GM21723 (cell line): Measurements from ENCODE around the gene TRIM46.
"Not testable (repeated sequence)": the region's sequence is repeated elsewhere in the genome, so short reads cannot be mapped to it uniquely, and the experiment has no call there.

Experiments
- ATAC-seq: cut with Tn5 transposase; IDR thresholded peaks from one replicate; pipeline ENCODE4 v1.9.1; 2021; ENCODE audit warnings: mild to moderate bottlenecking, moderate library complexity; ENCODE audit not compliant: unreplicated experiment

TRIM46 gene

GRCh38 chr1:155186067-155186793 lies 12.6 kb downstream of the TRIM46 start:
- ATAC-seq, result no peak

GRCh38 chr1:155186794-155187455 lies 13.3 kb downstream of the TRIM46 start:
- no peak for ATAC-seq

GRCh38 chr1:155187456-155187891 lies 13.8 kb downstream of the TRIM46 start:
- ATAC-seq, result no peak

DNA sequence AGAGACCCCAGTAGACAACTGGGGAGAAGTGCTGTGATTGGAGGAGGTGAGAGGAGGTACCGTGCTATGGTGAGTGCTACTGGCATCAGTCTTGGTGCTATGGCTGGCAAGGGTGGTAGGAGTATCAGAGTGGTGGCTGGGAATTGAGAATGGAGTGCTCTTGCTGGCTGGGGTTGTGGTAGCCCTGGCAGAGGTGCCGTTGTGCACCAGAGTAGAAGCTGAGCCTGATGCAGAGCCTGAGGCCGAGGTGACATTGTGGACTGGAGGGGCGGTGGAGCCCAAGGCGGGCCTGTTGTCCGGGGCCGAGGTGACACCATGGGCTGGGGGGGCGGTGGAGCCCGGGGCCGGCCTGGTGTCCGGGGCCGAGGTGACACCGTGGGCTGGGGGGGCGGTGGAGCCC lies 14.6 kb downstream of the TRIM46 start:
- no peak for ATAC-seq

DNA sequence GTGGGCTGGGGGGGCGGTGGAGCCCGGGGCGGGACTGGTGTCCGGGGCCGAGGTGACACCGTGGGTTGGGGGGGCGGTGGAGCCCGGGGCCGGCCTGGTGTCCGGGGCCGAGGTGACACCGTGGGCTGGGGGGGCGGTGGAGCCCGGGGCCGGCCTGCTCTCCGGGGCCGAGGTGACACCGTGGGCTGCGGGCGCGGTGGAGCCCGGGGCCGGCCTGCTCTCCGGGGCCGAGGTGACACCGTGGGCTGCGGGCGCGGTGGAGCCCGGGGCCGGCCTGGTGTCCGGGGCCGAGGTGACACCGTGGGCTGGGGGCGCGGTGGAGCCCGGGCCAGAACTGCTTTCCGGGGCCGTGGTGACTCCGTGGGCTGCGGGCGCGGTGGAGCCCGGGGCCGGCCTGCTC lies 16.3 kb downstream of the TRIM46 start:
- ATAC-seq, result not testable (repeated sequence)

- ATAC-seq, result no peak
Observed at GRCh38 chr1:155191904-155192303, 18.3 kb downstream of the TRIM46 start.

DNA sequence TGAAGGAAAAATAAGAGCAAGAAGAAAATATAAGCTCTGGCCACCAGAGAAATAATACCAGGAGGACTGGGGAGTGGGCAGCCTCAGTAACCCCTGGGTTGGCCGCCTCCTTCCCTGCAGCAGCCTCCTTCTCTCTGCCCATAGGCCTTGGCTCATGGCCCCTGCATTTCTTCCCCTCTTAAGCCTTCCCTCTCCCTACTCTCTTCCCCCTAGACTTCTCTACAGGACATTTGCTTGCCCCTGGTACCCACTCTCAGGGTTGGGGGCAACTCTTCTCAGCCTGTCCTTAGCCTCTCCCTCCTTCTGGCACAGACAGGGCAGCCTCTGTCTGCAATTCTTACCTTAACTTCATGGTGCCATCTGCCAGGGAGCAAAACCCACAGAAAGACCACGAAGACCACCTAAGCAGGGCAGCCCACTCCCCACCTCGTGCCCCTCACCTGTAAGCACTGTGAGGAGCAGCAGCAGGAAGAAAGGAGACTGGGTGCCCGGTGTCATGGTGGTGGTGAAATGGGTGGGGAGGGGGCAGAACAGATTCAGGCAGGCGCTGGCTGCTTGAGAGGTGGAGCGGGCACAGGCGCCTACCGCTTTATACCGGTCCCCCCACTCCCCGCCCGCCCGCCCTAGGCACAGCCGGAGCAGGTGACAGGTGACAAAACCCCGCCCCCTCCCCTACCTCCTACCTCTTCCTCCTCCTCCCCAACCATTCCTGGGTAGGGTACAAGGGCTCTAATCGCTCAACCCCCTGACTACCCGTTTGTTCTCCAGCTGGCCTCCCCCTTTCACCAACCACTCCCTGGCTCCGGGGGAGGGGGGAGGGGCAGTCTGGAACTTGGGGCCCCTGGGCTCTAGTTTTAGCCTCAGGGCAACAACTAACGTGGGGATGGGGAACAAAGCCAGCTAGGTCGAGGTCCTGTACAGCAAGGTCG lies 19.0 kb downstream of the TRIM46 start:
- ATAC-seq, result peak; percentile 8

DNA sequence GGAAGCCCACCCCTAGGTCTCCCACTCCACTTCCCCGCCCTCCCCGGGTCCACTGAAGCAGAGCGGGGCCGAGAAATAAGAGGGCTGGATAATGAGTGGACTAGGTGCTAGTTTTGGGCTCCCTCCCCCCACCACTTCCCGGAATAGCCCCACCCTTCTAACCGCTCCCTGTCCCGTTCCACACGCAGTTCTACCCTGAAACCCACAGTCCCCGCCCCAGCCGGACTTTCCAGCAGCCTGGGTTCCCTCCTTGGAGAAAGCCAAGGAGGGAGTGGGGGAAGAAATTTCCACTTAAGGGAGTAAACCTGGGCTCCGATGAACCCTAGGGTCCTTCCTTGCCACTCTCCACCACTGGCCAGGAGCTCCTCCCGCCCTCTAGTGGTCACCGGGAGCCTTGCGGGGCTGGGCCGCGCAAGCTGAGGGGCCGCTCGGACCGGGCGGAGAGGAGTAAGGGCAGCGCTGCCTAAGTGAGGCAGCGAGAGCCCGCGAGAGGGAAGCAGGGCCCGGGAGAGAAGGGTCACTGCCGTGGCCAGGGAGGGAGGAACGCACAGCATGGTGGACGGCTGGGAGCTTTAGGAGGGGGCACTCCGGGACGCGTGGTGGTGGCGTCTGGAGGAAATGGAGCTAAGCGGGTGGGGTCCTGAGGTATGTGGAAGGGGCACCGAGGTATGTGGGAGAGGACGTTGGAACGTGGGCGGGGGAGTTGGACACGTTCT lies 19.8 kb downstream of the TRIM46 start:
- peak; percentile 70 for ATAC-seq

- not testable (repeated sequence) for ATAC-seq
Observed at GRCh38 chr1:155193991-155194240, 20.3 kb downstream of the TRIM46 start.

- ATAC-seq, result no peak
Observed at GRCh38 chr1:155195201-155196102, 21.8 kb downstream of the TRIM46 start.

DNA sequence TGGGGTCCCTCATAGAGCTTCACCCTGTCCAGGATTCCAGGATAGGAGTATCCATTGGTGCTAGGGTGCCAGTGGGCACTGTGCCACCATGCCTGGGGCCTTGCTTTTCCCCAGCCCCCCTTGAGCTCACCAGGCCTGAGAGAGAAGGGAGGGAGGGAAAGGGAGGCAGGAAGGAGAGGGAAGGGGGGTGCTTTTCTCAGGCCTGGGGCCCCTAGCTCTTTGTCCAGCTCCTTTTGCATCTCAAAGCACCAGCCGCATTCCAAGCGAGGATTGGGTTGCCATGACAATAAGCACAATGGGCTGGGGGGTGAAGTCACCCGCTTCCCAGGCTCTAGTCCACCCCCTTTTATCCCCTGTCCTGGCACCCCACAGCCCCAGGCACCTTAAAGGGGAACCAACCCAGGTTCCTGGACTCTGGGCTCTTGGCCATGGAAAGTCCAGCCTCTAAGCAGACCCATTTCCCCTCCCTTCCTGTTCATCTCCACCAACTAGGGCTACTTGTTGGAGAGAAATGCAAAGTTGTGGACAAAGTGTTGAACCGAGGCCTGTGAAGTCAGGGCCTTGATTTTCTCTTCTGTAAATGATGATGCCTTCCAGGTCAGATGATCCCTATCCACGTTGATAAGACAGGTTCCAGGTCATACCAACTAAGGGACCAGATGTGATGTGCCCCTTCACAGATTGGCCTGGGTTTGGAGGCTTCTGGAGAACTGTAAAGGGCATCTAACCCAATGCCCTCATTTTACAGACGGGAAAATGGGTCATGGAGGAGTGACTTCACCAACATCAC lies 22.6 kb downstream of the TRIM46 start:
- ATAC-seq, result no peak

- no peak for ATAC-seq
Observed at GRCh38 chr1:155196893-155197638, 23.4 kb downstream of the TRIM46 start.

DNA sequence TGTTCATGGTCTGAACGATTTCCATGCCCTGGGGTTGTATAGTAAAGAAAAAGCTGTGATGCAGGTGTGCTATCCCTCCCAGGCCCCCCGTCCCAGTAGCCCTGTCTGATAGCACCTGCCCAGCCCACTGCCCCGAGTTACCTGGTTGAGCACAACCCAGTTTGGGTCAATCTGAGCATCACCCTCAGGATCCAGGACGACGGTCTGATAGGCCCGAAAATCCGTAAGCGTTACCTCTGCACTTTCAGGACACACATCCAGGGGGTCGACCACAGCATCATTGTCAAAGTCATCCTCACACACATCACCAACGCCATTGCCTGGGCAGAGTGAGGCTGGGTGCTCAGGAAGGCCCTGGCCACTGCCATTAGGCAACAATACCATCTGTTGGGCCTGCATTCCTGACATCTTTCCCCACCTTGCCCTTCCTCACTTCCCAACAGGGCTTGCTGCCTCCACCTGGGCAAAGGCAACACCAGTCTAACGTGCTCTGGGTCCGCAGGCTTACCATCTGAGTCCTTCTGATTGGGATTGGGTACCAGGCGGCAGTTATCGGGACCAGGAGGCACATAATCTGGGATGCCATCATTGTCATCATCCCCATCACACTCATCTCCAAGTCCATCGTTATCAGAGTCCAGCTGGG lies 24.4 kb downstream of the TRIM46 start:
- no peak for ATAC-seq

GRCh38 chr1:155198547-155198906 lies 24.9 kb downstream of the TRIM46 start:
- no peak for ATAC-seq

GRCh38 chr1:155199792-155200191 lies 26.1 kb downstream of the TRIM46 start:
- ATAC-seq, result no peak

DNA sequence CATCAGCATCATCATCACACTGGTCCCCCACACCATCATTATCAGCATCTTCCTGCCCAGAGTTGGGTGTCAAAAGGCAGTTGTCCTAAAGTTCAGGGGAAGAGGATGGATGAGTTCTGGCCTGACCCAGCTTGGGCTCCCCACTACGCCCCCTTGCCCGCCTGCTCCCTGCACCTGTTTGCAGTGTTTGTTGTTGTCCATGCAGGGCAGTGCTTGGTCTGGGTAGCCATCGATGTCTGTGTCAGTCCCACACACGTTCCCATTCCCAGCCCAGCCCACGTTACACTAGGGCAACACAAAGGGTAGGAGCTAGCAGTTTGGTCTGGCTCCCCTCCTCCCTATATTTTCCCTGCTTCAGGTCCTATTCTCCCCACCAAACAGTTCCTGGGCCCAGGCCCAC lies 27.3 kb downstream of the TRIM46 start:
- ATAC-seq, result no peak

DNA sequence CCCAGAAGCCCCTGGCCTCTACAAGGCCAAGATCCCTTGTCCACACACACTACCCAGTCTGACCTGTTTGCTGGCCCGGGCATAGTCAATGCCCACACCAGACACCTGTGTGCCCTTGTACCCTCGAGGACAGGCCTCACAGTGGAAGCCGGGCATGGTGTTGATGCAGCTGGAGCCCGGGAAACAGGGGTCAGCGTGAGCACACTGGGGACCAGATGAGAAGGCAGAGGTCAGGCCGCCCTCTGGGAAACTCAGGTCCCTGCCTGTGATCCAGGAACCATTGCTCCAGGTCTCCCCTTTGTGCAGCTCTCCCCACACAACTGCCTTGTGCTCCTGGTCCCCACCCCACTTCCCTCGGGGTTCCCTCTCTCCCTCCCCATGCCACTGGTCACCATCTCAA lies 28.5 kb downstream of the TRIM46 start:
- ATAC-seq, result no peak
